ENCODE data around the gene TMEM63A. TPM values are rescaled to one million over a fixed set of nuclear protein-coding genes. Genes with fewer than 3 reads are reported as not detected.

The TMEM63A gene
- total and polyA plus RNA-seq, 2 of the 13 experiments (the other 11 are each of a cell fraction or from before 2014, with no cell fraction given): 23.9 to 53.3 TPM

DNA sequence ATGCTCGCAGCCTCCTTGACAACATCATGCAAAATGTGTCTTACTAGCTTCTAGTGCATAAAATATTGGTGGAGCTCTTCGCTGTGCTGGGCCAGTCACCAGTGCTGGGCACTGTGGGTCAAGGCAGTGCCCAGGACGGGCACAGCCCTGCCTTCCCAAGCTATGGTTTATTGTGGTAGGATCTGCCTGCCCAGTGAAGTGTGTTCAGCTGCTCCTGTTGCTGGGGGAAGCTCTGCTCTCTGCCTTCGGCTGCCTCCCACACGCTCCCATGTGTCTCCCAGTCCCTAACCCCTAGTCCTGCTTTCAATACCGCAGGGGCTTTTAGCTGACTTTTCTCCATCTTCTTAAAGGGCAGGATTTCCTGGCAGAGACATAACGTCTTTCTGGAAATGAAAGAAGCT, 56.6 kb downstream of the TMEM63A start:
- peak overlapping the region; percentile 60 for H3K27ac ChIP-seq (ENCODE audit: extremely low read length, insufficient read depth, low read length)
- H4K20me1 ChIP-seq (ENCODE audit: insufficient read depth, low read length): no peaks in the 10 kb centered on the region
- peak overlapping the region; percentile 68 for H3K4me2 ChIP-seq (ENCODE audit: low read depth, low read length)
- ChIA-PET POLR2A (interaction anchor here (1.2 to 1.6 kb wide), 4 partner anchors 12 to 48 kb away, joined by 3 to 8 read pairs (median 4); partner anchors contain the start of genes EPHX1 and SRP9), CTCF (ENCODE audit: low intra/inter-chr PET ratio, low total read pairs) (no interaction called here)
- no peaks in the 10 kb centered on the region for H3K27me3 ChIP-seq (ENCODE audit: control insufficient read depth in 1 of 2, insufficient read depth in 2 of 2, low read length in 2 of 2)
- ATAC-seq (peak; percentile 26), FAIRE-seq (no peak), DNase-seq (ENCODE audit: low spot score) (no peak)
- H2AFZ ChIP-seq (ENCODE audit: low read length): no peak overlapping the region
- WGBS (ENCODE audit: low lambda C conversion rate): 83% methylated on average over 6 of the region's 7 CpGs
- BruUV-seq (replicated peaks): no TSS peak
- no peaks in the 10 kb centered on the region for H3K9me3 ChIP-seq (ENCODE audit: low read length)
- H3K4me1 ChIP-seq (ENCODE audit: insufficient read depth, low read length): peaks cover 70% of the 10 kb centered on the region
- peak overlapping the region in 1 of 3 experiments; percentile 41; a peak in 1 of 6 replicates for H3K4me3 ChIP-seq (replicated peaks in 1 of 3; ENCODE audit: insufficient read depth in 1 of 3, low read depth in 2 of 3, low read length in 3 of 3)
- intact Hi-C loops (cut with micrococcal nuclease; ENCODE audit: unreplicated experiment) (loop anchor here (10.0 kb wide), 1 partner anchor 99 kb away; the partner anchor contains the start of gene PYCR2), in situ Hi-C loops (cut with HindIII; ENCODE audit: extremely low pct_ligation_motif_present, low pct_unique_long_range_greater_than_20kb) (loop anchor here (5.0 kb wide), 1 partner anchor 348 kb away; no protein-coding TSS in a partner anchor)
- TF ChIP-seq ZNF780A (CRISPR knock-in tag; IDR thresholded peaks at IDR 0.05) (no peak), SOX5 (CRISPR knock-in tag; IDR thresholded peaks at IDR 0.05; ENCODE audit: borderline replicate concordance) (no peak), ZNF619 (CRISPR knock-in tag; IDR thresholded peaks at IDR 0.05) (no peak), CBX2 (IDR thresholded peaks at IDR 0.05; ENCODE audit: low read depth, low read length) (no peak), CBX2 (CRISPR knock-in tag; IDR thresholded peaks at IDR 0.05; ENCODE audit: low read depth) (no peak), STAG1 (CRISPR knock-in tag; IDR thresholded peaks at IDR 0.05) (no peak), PLSCR1 (CRISPR knock-in tag; IDR thresholded peaks at IDR 0.05; ENCODE audit: borderline replicate concordance) (no peak), NR1H2 (CRISPR knock-in tag; IDR thresholded peaks at IDR 0.05; ENCODE audit: borderline replicate concordance, low read depth) (no peak), KDM5A (IDR thresholded peaks at IDR 0.05; ENCODE audit: borderline replicate concordance, low read length) (no peak), ZNF136 (CRISPR knock-in tag; IDR thresholded peaks at IDR 0.05; ENCODE audit: low read depth) (no peak), ZEB1 (IDR thresholded peaks at IDR 0.05; ENCODE audit: insufficient replicate concordance, low read depth) (no peak), RAD21 (CRISPR knock-in tag; IDR thresholded peaks at IDR 0.05) (no peak), ZNF598 (CRISPR knock-in tag; IDR thresholded peaks at IDR 0.05; ENCODE audit: borderline replicate concordance) (no peak), ZNF644 (CRISPR knock-in tag; IDR thresholded peaks at IDR 0.05; ENCODE audit: low read depth) (no peak)
- H3K9ac ChIP-seq (ENCODE audit: insufficient read depth, low read depth, low read length): no peak overlapping the region
- H3K79me2 ChIP-seq (ENCODE audit: insufficient read depth, low read length): peaks cover 19% of the 10 kb centered on the region
- peaks cover 5 to 23% of the 10 kb centered on the region in 2 experiments; a peak in 3 of 5 replicates for H3K36me3 ChIP-seq (replicated peaks in 1 of 2; ENCODE audit: control insufficient read depth in 1 of 2, insufficient read depth in 2 of 2, low read length in 2 of 2)

All from HepG2 (cell line).